Upper lobe of left lung (tissue), 6 donors: ENCODE results near the gene JARID2. TPM values are rescaled to one million over a fixed set of nuclear protein-coding genes. Genes with fewer than 3 reads are reported as not detected.
A peak's percentile ranks its signal among the peaks of the same experiment; 100 is the strongest.

Experiments used
- ATAC-seq, 2 donors: fragments of 200-7000 bp; cut with Tn5 transposase; one replicate each; pipeline ENCODE4 v1.9.1; 2022; ENCODE audit warnings: mild to moderate bottlenecking in 2 of 2, moderate library complexity in 2 of 2; ENCODE audit not compliant: low FRiP score in 2 of 2
- DNase-seq, 2 donors: peaks; one replicate each; pipeline ENCODE4 v3.0.0-alpha.2; 2019 to 2020
- H3K27ac ChIP-seq, 4 donors: fragments of 200-600 bp; sonication (generic); one replicate each; pipeline ENCODE4 v1.5.1; 2016 to 2019
- H3K27me3 ChIP-seq, 4 donors: fragments of 200-600 bp; sonication (generic); one replicate each; pipeline ENCODE4 v1.5.1; 2017 to 2019
- H3K36me3 ChIP-seq, 4 donors: fragments of 200-600 bp; sonication (generic); one replicate each; pipeline ENCODE4 v1.5.1; 2016 to 2019
- H3K4me1 ChIP-seq, 4 donors: fragments of 200-600 bp; sonication (generic); one replicate each; pipeline ENCODE4 v1.5.1; 2018 to 2019
- H3K4me3 ChIP-seq, 4 donors: fragments of 200-600 bp; sonication (generic); one replicate each; pipeline ENCODE4 v1.5.1; 2017 to 2019; ENCODE audit warnings: mild to moderate bottlenecking in 2 of 4, moderate library complexity in 1 of 4
- H3K9me3 ChIP-seq, 4 donors: fragments of 200-600 bp; sonication (generic); one replicate each; pipeline ENCODE4 v1.5.1; 2018 to 2019
- EP300 ChIP-seq, 4 donors: sonication (generic); formaldehyde crosslinking; IDR thresholded peaks; one replicate each; pipeline ENCODE4 v1.5.1; 2017; ENCODE audit warnings: antibody characterized with exemption in 4 of 4, control low read depth in 2 of 4
- POLR2A ChIP-seq, 4 donors: fragments of 450-650 bp; IDR thresholded peaks; one replicate each; pipeline ENCODE4 v1.5.1; 2016 to 2017; ENCODE audit warnings: antibody characterized with exemption in 4 of 4, mild to moderate bottlenecking in 2 of 4
- POLR2AphosphoS5 ChIP-seq, 2 donors: sonication (generic); formaldehyde crosslinking; IDR thresholded peaks; one replicate each; pipeline ENCODE4 v1.5.1; 2017; ENCODE audit warnings: antibody characterized with exemption in 2 of 2
- WGBS, 2 donors: methylation state at CpG; one replicate each; pipeline ENCODE4 v1.1.5; 2017 to 2018; 5-methylcytosine and 5-hydroxymethylcytosine counted together
- total RNA-seq, 6 donors: library from RNA; depleted of rRNA in 4 of 6; stranded (reverse); fragments of >200 nt in 4 of 6; gene quantifications; one replicate each; pipeline versions ENCODE4 v1.1.0 to v1.2.1, GENCODE V29; 2016 to 2021
- TF ChIP-seq, protein P1 (sequence below), 6 experiments: fragments of 450-650 bp in 4 of 6; fragments of 200-600 bp in 2 of 6; sonication (generic) in 2 of 6; IDR thresholded peaks; one replicate each; pipeline ENCODE4 v1.5.1; 2016 to 2019; ENCODE audit warnings: antibody characterized with exemption in 6 of 6
- donor health status: DM: no; HTN: no; CAD: no; lungs with moderate emphysema.
- donor health status: DM: no; HTN: yes; CAD: no; lungs with severe emphysema.

The JARID2 gene
- total RNA-seq, 6 donors from 2014 or later = 9.6 to 37.7 (median 16.4) TPM

DNA sequence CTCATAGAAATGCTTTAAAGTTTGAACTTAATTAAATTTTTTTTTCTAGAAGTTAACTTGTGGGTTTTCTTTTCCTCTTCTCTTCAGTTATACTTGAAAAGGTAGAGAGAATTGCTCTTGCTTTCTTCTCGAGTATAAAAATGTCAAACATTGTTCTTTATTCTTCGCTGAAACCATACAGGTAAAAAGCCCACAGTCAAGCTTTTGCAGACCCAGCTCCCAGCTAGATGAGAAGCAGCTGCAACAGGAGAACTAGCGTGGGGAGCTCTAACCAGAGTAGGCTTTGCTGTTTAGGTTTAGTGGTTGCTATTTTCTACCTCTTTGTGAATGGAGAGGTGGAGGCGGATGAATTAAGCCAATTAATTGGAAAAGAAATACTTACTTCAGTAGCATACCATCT is 102.7 kb downstream of the JARID2 start:
- Histone ChIP-seq H3K4me3 (no peak overlapping the region), H3K36me3 (no peaks in the 10 kb centered on the region), H3K27me3 (no peaks in the 10 kb centered on the region), H3K4me1 (peaks cover 16 to 31% (median 24%) of the 10 kb centered on the region in 4 donors), H3K27ac (no peak overlapping the region), H3K9me3 (no peaks in the 10 kb centered on the region)
- ATAC-seq (no peak), DNase-seq (no peak)
- WGBS, 2 donors = 88 to 91% methylated on average over 4 of the region's 4 CpGs
- TF ChIP-seq POLR2A (IDR thresholded peaks at IDR 0.05) (no peak), POLR2AphosphoS5 (IDR thresholded peaks at IDR 0.05) (no peak), EP300 (IDR thresholded peaks at IDR 0.05) (no peak)
- TF ChIP-seq, protein P1, sequence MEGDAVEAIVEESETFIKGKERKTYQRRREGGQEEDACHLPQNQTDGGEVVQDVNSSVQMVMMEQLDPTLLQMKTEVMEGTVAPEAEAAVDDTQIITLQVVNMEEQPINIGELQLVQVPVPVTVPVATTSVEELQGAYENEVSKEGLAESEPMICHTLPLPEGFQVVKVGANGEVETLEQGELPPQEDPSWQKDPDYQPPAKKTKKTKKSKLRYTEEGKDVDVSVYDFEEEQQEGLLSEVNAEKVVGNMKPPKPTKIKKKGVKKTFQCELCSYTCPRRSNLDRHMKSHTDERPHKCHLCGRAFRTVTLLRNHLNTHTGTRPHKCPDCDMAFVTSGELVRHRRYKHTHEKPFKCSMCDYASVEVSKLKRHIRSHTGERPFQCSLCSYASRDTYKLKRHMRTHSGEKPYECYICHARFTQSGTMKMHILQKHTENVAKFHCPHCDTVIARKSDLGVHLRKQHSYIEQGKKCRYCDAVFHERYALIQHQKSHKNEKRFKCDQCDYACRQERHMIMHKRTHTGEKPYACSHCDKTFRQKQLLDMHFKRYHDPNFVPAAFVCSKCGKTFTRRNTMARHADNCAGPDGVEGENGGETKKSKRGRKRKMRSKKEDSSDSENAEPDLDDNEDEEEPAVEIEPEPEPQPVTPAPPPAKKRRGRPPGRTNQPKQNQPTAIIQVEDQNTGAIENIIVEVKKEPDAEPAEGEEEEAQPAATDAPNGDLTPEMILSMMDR (IDR thresholded peaks at IDR 0.05) = no peak

- WGBS, 2 donors = 84 to 90% methylated on average over 5 of the region's 5 CpGs
- Histone ChIP-seq H3K27me3 (no peaks in the 10 kb centered on the region), H3K36me3 (no peaks in the 10 kb centered on the region), H3K4me3 (no peak overlapping the region), H3K9me3 (no peaks in the 10 kb centered on the region), H3K27ac (no peak overlapping the region), H3K4me1 (peaks cover 16 to 31% (median 22%) of the 10 kb centered on the region in 4 donors)
- DNase-seq (no peak), ATAC-seq (no peak)
- TF ChIP-seq, protein P1 (IDR thresholded peaks at IDR 0.05) = no peak
- no peak for TF ChIP-seq POLR2AphosphoS5 (IDR thresholded peaks at IDR 0.05)
- TF ChIP-seq EP300 (IDR thresholded peaks at IDR 0.05) = no peak
- no peak for TF ChIP-seq POLR2A (IDR thresholded peaks at IDR 0.05)
Observed at GRCh38 chr6:15349379-15349778, 103.5 kb downstream of the JARID2 start.

DNA sequence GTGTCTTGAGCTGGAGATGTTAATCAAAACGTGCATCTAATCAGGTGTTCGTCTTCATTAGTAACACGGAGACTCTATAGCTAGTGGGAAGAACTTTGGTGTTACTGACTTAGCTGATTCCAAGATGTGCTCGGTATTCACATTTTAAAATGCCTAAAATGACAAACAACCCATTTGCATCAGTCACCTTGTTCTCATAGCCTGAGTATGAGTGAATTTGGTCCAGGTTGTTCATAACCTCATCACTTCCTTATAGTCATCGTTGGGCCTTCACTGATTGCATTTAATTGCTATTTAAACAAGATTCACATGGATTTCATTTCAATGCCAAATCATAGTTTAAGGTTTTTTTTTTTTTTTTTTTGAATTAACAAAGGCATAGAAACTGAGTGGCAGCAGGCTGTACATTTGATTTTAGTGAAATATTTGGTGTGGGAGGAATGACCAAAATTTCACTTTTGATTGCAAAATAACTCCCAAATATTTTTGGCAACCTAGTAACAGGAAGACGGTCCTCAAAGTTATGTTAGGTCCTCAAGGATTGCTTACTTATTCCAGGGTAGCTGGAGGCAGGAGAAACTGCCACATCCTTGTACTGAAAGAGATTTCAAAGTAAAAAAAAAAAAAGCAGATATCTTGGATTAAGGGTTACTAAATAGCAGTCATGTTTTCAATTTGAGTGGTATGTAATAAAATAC is 104.7 kb downstream of the JARID2 start:
- peaks cover 9 to 33% (median 21%) of the 10 kb centered on the region in 4 donors for H3K4me1 ChIP-seq
- ATAC-seq (peak in 1 of 2 donors; percentile 42), DNase-seq (no peak)
- no peaks in the 10 kb centered on the region for H3K27me3 ChIP-seq
- no peak for TF ChIP-seq POLR2AphosphoS5 (IDR thresholded peaks at IDR 0.05)
- no peak overlapping the region for H3K27ac ChIP-seq
- H3K9me3 ChIP-seq = no peaks in the 10 kb centered on the region
- H3K4me3 ChIP-seq = no peak overlapping the region
- no peaks in the 10 kb centered on the region for H3K36me3 ChIP-seq
- 70 to 72% methylated on average over 6 of the region's 6 CpGs for WGBS, 2 donors

DNA sequence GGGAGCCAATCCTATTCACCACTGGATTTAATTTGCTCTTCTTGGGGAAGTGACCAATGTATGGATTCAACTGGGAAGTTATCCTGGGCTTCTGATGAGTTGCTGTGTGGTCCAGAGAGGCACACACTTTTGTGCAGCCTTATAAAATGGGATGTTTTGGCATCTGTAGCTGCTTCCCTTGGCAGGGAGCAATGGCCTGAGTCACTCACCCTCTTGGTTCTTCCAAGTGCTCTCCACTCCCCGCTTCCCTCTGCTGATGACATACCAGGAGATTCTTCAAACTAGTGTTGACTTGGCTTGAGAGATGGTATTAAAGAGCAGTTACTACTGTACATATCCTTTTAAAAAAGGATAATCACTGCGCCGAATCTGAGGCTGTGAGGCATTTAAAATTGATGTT is 105.8 kb downstream of the JARID2 start:
- Histone ChIP-seq H3K9me3 (no peaks in the 10 kb centered on the region), H3K4me1 (peaks cover 16 to 33% (median 23%) of the 10 kb centered on the region in 4 donors), H3K27ac (no peak overlapping the region), H3K36me3 (no peaks in the 10 kb centered on the region), H3K4me3 (no peak overlapping the region), H3K27me3 (no peaks in the 10 kb centered on the region)
- peak in 1 of 2 donors; percentile 55 for DNase-seq
- TF ChIP-seq POLR2A (IDR thresholded peaks at IDR 0.05) (no peak), EP300 (IDR thresholded peaks at IDR 0.05) (no peak), POLR2AphosphoS5 (IDR thresholded peaks at IDR 0.05) (no peak)
- TF ChIP-seq, protein P1 (IDR thresholded peaks at IDR 0.05) = no peak
- 69 to 78% methylated on average over 3 of the region's 3 CpGs for WGBS, 2 donors
- peak; percentile 61 to 90 for ATAC-seq

GRCh38 chr6:15352220-15352619 is 106.4 kb downstream of the JARID2 start:
- Histone ChIP-seq H3K4me3 (no peak overlapping the region), H3K9me3 (no peaks in the 10 kb centered on the region), H3K27ac (no peak overlapping the region), H3K36me3 (no peaks in the 10 kb centered on the region), H3K4me1 (peaks cover 16 to 33% (median 23%) of the 10 kb centered on the region in 4 donors), H3K27me3 (no peaks in the 10 kb centered on the region)
- DNase-seq = no peak
- no peak for ATAC-seq
- WGBS, 2 donors = 41 to 42% methylated on average over 4 of the region's 4 CpGs
- no peak for TF ChIP-seq EP300 (IDR thresholded peaks at IDR 0.05)
- no peak for TF ChIP-seq POLR2A (IDR thresholded peaks at IDR 0.05)
- TF ChIP-seq, protein P1 (IDR thresholded peaks at IDR 0.05) = no peak
- no peak for TF ChIP-seq POLR2AphosphoS5 (IDR thresholded peaks at IDR 0.05)
